H1 (cell line): ENCODE data around the gene TMEM9B. TPM values are rescaled to one million over a fixed set of nuclear protein-coding genes. Genes with fewer than 3 reads are reported as not detected.

ENCODE experiments used
- CTCF ChIA-PET: fragments of 300-600 bp; sonication (Branson Sonifier 250); formaldehyde crosslinking; loops from one replicate; lab custom pipeline; 2021; ENCODE audit not compliant: partially characterized antibody; lab: Charles Lee
- POLR2A ChIA-PET: fragments of 300-600 bp; sonication (Branson Sonifier 250); formaldehyde crosslinking; loops from one replicate; lab custom pipeline; 2021; ENCODE audit warnings: inconsistent platforms; ENCODE audit not compliant: partially characterized antibody; lab: Charles Lee
- DNase-seq, 2 experiments: peaks; one replicate each; pipeline versions ENCODE4 v3.0.0 to v3.0.0-alpha.2; 2010 to 2022; ENCODE audit warnings: low spot score in 2 of 2, low read depth in 1 of 2, mixed read lengths in 1 of 2
- FAIRE-seq: peaks from 2 replicates; lab custom pipeline; 2011; peaks lifted over from hg19 to GRCh38; lab: Jason Lieb, UNC
- H2AFZ ChIP-seq: 2 replicates; pipeline ENCODE4 v1.8.1; 2012; ENCODE audit warnings: low read length, inconsistent platforms
- H2AK5ac ChIP-seq: 2 replicates; pipeline ENCODE4 v1.6.1; 2013; ENCODE audit warnings: low read depth, low read length
- H2BK120ac ChIP-seq: replicated peaks from 2 replicates; pipeline ENCODE3; 2013; ENCODE audit warnings: low read depth, low read length, inconsistent platforms
- H2BK12ac ChIP-seq: 2 replicates; pipeline ENCODE4 v1.6.1; 2013; ENCODE audit warnings: low read depth, low read length
- H2BK15ac ChIP-seq: 2 replicates; pipeline ENCODE4 v1.6.1; 2013; ENCODE audit warnings: low read length
- H2BK20ac ChIP-seq: 2 replicates; pipeline ENCODE4 v1.6.1; 2013; ENCODE audit warnings: low read length
- H2BK5ac ChIP-seq: 2 replicates; pipeline ENCODE4 v1.6.1; 2013; ENCODE audit warnings: low read depth, low read length
- H3K14ac ChIP-seq: 2 replicates; pipeline ENCODE4 v1.6.1; 2013; ENCODE audit warnings: inconsistent platforms; ENCODE audit not compliant: insufficient read length
- H3K18ac ChIP-seq: 2 replicates; pipeline ENCODE4 v1.6.1; 2013; ENCODE audit warnings: low read length; ENCODE audit errors: extremely low read depth
- H3K23ac ChIP-seq: 2 replicates; pipeline ENCODE4 v1.6.1; 2013; ENCODE audit warnings: inconsistent platforms; ENCODE audit not compliant: insufficient read length
- H3K23me2 ChIP-seq: 2 replicates; pipeline ENCODE4 v1.6.1; 2013; ENCODE audit warnings: low read depth, low read length
- H3K27ac ChIP-seq: 2 replicates; pipeline ENCODE4 v1.6.1; 2011; ENCODE audit warnings: low read depth, low read length, inconsistent platforms
- H3K27me3 ChIP-seq, 4 experiments: replicated peaks in 1 of 4; 1 replicate in 1 of 4; 2 replicates in 3 of 4; pipeline versions ENCODE4 v1.6.1 to v1.8.1; 2011 to 2013; ENCODE audit warnings: low read length in 3 of 4, mild to moderate bottlenecking in 3 of 4, inconsistent platforms in 2 of 4, mixed read lengths in 2 of 4, moderate library complexity in 1 of 4; ENCODE audit not compliant: control insufficient read depth in 3 of 4, insufficient read depth in 3 of 4; ENCODE audit errors: extremely low read depth in 1 of 4
- H3K36me3 ChIP-seq, 4 experiments: 2 replicates each; pipeline versions ENCODE4 v1.6.1 to v1.8.1; 2011 to 2013; ENCODE audit warnings: mild to moderate bottlenecking in 4 of 4, low read length in 3 of 4, moderate library complexity in 2 of 4, control low read depth in 1 of 4, inconsistent platforms in 1 of 4; ENCODE audit not compliant: insufficient read depth in 4 of 4, control insufficient read depth in 2 of 4
- H3K4ac ChIP-seq: replicated peaks from 2 replicates; pipeline ENCODE3; 2013; ENCODE audit warnings: low read length, low read depth, mixed read lengths, inconsistent platforms; ENCODE audit not compliant: insufficient read length
- H3K4me1 ChIP-seq, 4 experiments: replicated peaks in 1 of 4; 1 replicate in 1 of 4; 2 replicates in 3 of 4; pipeline versions ENCODE4 v1.6.1 to v1.8.1; 2011 to 2013; ENCODE audit warnings: low read length in 3 of 4, inconsistent platforms in 2 of 4, mixed read lengths in 1 of 4; ENCODE audit not compliant: insufficient read depth in 4 of 4, control insufficient read depth in 3 of 4
- H3K4me2 ChIP-seq, 2 experiments: 2 replicates each; pipeline versions ENCODE4 v1.6.1 to v1.8.1; 2011 to 2013; ENCODE audit warnings: low read depth in 2 of 2, low read length in 2 of 2, control low read depth in 1 of 2, inconsistent platforms in 1 of 2, mild to moderate bottlenecking in 1 of 2; ENCODE audit not compliant: insufficient read depth in 1 of 2
- H3K4me3 ChIP-seq, 4 experiments: fragments of 200-600, 300-600 bp in 1 of 4; sonication (generic), shearing (Covaris generic), sonication (Bioruptor Twin) in 1 of 4; 2 replicates each; pipeline versions ENCODE4 v1.5.1 to v1.8.1; 2011 to 2016; ENCODE audit warnings: low read length in 4 of 4, low read depth in 3 of 4, control low read depth in 2 of 4, inconsistent platforms in 2 of 4, mild to moderate bottlenecking in 2 of 4, mixed read lengths in 1 of 4, moderate library complexity in 1 of 4; ENCODE audit not compliant: insufficient read depth in 2 of 4; ENCODE audit errors: extremely low read depth in 1 of 4
- H3K56ac ChIP-seq: replicated peaks from 2 replicates; pipeline ENCODE3; 2013; ENCODE audit warnings: low read depth, mild to moderate bottlenecking, mixed read lengths, low read length, inconsistent platforms; ENCODE audit not compliant: insufficient read length
- H3K79me1 ChIP-seq: 2 replicates; pipeline ENCODE4 v1.6.1; 2013; ENCODE audit warnings: low read depth, low read length, control low read depth
- H3K79me2 ChIP-seq, 2 experiments: 2 replicates each; pipeline versions ENCODE4 v1.6.1 to v1.8.1; 2012 to 2013; ENCODE audit warnings: low read length in 2 of 2, mild to moderate bottlenecking in 2 of 2, inconsistent platforms in 1 of 2; ENCODE audit not compliant: insufficient read depth in 2 of 2, control insufficient read depth in 1 of 2
- H3K9ac ChIP-seq, 4 experiments: replicated peaks in 1 of 4; 1 replicate in 1 of 4; 2 replicates in 3 of 4; pipeline versions ENCODE4 v1.6.1 to v1.8.1; 2011 to 2013; ENCODE audit warnings: low read depth in 3 of 4, low read length in 3 of 4, control low read depth in 2 of 4, mild to moderate bottlenecking in 2 of 4, moderate library complexity in 2 of 4, inconsistent platforms in 1 of 4; ENCODE audit errors: extremely low read depth in 1 of 4
- H3K9me3 ChIP-seq, 2 experiments: 2 replicates each; pipeline versions ENCODE4 v1.6.1 to v1.8.1; 2012 to 2013; ENCODE audit warnings: mild to moderate bottlenecking in 2 of 2, moderate library complexity in 2 of 2, control low read depth in 1 of 2, inconsistent platforms in 1 of 2, low read depth in 1 of 2, low read length in 1 of 2, mixed read lengths in 1 of 2; ENCODE audit not compliant: insufficient read depth in 2 of 2
- H4K20me1 ChIP-seq, 2 experiments: replicated peaks in 1 of 2; 2 replicates each; pipeline versions ENCODE3 to v1.8.1; 2011 to 2013; ENCODE audit warnings: inconsistent platforms in 2 of 2, low read length in 2 of 2, mild to moderate bottlenecking in 1 of 2; ENCODE audit not compliant: insufficient read depth in 2 of 2, control insufficient read depth in 1 of 2
- H4K5ac ChIP-seq: 2 replicates; pipeline ENCODE4 v1.6.1; 2013; ENCODE audit warnings: low read length, low read depth, mixed read lengths, inconsistent platforms; ENCODE audit not compliant: insufficient read length
- H4K8ac ChIP-seq: 2 replicates; pipeline ENCODE4 v1.8.0; 2013; ENCODE audit warnings: mild to moderate bottlenecking, moderate library complexity, low read length, inconsistent platforms; ENCODE audit not compliant: insufficient read depth; ENCODE audit errors: extremely low read depth
- H4K91ac ChIP-seq: replicated peaks from 2 replicates; pipeline ENCODE3; 2013; ENCODE audit warnings: low read length, mixed read lengths, inconsistent platforms; ENCODE audit not compliant: insufficient read length
- ATF2 ChIP-seq: IDR thresholded peaks from 2 replicates; pipeline ENCODE4 v1.6.1; 2012; ENCODE audit warnings: low read length, inconsistent platforms
- BRCA1 ChIP-seq: IDR thresholded peaks from 2 replicates; pipeline ENCODE4 v1.6.1; 2012; ENCODE audit warnings: low read depth, low read length, improper control_type of control experiment
- EP300 ChIP-seq, 2 experiments: IDR thresholded peaks; 1 replicate in 1 of 2; 2 replicates in 1 of 2; pipeline ENCODE4 v1.6.1; 2011 to 2012; ENCODE audit warnings: low read depth in 2 of 2, low read length in 2 of 2, mild to moderate bottlenecking in 2 of 2, borderline replicate concordance in 1 of 2, inconsistent platforms in 1 of 2, moderate library complexity in 1 of 2
- GTF2F1 ChIP-seq: IDR thresholded peaks from 2 replicates; pipeline ENCODE4 v1.6.1; 2012; ENCODE audit warnings: low read depth, low read length, improper control_type of control experiment, borderline replicate concordance
- HDAC2 ChIP-seq, 2 experiments: fragments of 300-600 bp in 1 of 2; sonication (generic) in 1 of 2; IDR thresholded peaks; 2 replicates each; pipeline ENCODE4 v1.6.1; 2011 to 2012; ENCODE audit warnings: low read depth in 2 of 2, low read length in 2 of 2, mild to moderate bottlenecking in 2 of 2, moderate library complexity in 2 of 2, borderline replicate concordance in 1 of 2, inconsistent platforms in 1 of 2
- JUN ChIP-seq: IDR thresholded peaks from 2 replicates; pipeline ENCODE4 v1.6.1; 2011; ENCODE audit warnings: low read depth, mild to moderate bottlenecking, improper control_type of control experiment, low read length
- RNF2 ChIP-seq: fragments of 200-900, 300-1000 bp; sonication (generic); IDR thresholded peaks from 2 replicates; pipeline ENCODE4 v1.7.1; 2016; ENCODE audit warnings: borderline replicate concordance, low read depth, mild to moderate bottlenecking, antibody characterized with exemption, low read length; ENCODE audit not compliant: poor library complexity, severe bottlenecking; ENCODE audit errors: missing control alignments
- SIX5 ChIP-seq: IDR thresholded peaks from 2 replicates; pipeline ENCODE4 v1.6.1; 2011; ENCODE audit warnings: mild to moderate bottlenecking, low read depth, low read length
- TAF7 ChIP-seq: optimal IDR thresholded peaks from 2 replicates; pipeline ENCODE3; 2011; ENCODE audit warnings: low read depth, mild to moderate bottlenecking, inconsistent platforms, low read length, moderate library complexity, borderline replicate concordance
- WGBS, 2 experiments: shearing (Covaris generic) in 1 of 2; methylation state at CpG; one replicate each; pipeline versions ENCODE4 v1.1.6 to v1.1.7; 2013 to 2015; ENCODE audit warnings: low lambda C conversion rate in 2 of 2, mixed read lengths in 2 of 2, inconsistent platforms in 1 of 2, low coverage in 1 of 2, missing lambda C conversion rate in 1 of 2; ENCODE audit not compliant: insufficient replicate concordance in 2 of 2, insufficient coverage in 1 of 2, insufficient read length in 1 of 2; ENCODE audit errors: extremely low coverage in 1 of 2, missing lambda C conversion rate in 1 of 2; 5-methylcytosine and 5-hydroxymethylcytosine counted together
- polyA plus RNA-seq, 7 experiments: library from polyadenylated mRNA; depleted of rRNA in 3 of 7; stranded (reverse) in 5 of 7; unstranded in 2 of 7; fragments of >200 nt in 5 of 7; fragments of 200-250 nt in 2 of 7; gene quantifications; 1 replicate in 5 of 7; 2 replicates in 1 of 7; 4 replicates in 1 of 7; pipeline versions ENCODE4 v1.2.1 to v1.2.3, GENCODE V29; 2011 to 2013; ENCODE audit warnings: missing spikeins in 2 of 7, mixed read lengths in 2 of 7
- total RNA-seq: library from RNA; stranded (reverse); fragmentation: NEBNext Ultra II Directional; extraction: Animal tissue kit (Norgen Biotek cat#: 25700); gene quantifications from 2 replicates; pipeline ENCODE4 v1.2.1, GENCODE V29; 2021
- TF ChIP-seq, protein P1 (sequence below): IDR thresholded peaks from 2 replicates; pipeline ENCODE4 v1.6.1; 2011; ENCODE audit warnings: low read depth, mild to moderate bottlenecking, low read length; ENCODE audit not compliant: insufficient read depth

The TMEM9B gene
- total and polyA plus RNA-seq, 2 of the 8 experiments (the other 6 are each of a cell fraction or from before 2014, with no cell fraction given) = 8.3 to 9.4 TPM

DNA sequence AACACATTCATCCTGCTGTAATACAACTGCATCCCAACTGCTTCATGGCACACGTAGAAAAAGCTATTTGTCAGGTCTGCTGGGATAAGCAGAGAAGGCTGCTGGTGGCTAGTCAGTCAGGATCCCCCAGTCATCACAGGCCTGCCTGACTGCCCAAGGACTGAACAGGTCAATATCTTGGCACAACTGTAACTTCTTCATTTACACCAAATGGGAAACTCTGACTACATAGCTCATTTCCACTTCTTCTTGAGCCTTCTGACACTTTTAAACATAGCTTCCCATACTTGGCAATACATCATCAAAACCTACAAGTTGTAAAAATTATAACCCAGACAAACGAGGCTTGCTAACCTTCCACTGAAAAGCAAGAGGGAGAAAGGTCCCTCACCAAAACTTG is 2.8 kb downstream of the TMEM9B start:
- Histone ChIP-seq H3K56ac (no peak overlapping the region), H4K5ac (no peak overlapping the region), H3K4me2 (no peak overlapping the region), H4K20me1 (no peaks in the 10 kb centered on the region), H3K4ac (no peak overlapping the region), H2BK15ac (no peak overlapping the region), H3K27ac (no peak overlapping the region), H3K79me2 (peaks cover 0 to 3% of the 10 kb centered on the region in 2 experiments; a peak in 1 of 4 replicates), H2BK20ac (no peak overlapping the region), H2AK5ac (no peak overlapping the region), H3K23ac (no peak overlapping the region), H4K8ac (no peak overlapping the region), H3K14ac (no peak overlapping the region), H3K79me1 (peaks cover 3% of the 10 kb centered on the region; the same call in 1 of the 2 replicates), H3K18ac (no peak overlapping the region), H3K9ac (no peak overlapping the region), H2BK120ac (no peak overlapping the region), H3K4me1 (peaks cover 0 to 4% (median 2%) of the 10 kb centered on the region in 4 experiments; a peak in 3 of 7 replicates), H4K91ac (no peak overlapping the region), H3K4me3 (no peak overlapping the region), H2BK12ac (no peak overlapping the region), H3K27me3 (no peaks in the 10 kb centered on the region), H3K36me3 (no peaks in the 10 kb centered on the region), H2BK5ac (no peak overlapping the region), H3K9me3 (no peaks in the 10 kb centered on the region), H3K23me2 (peaks cover 12% of the 10 kb centered on the region), H2AFZ (no peak overlapping the region)
- ChIA-PET POLR2A (interaction anchor here (0.7 to 1.0 kb wide), 2 partner anchors 42 to 278 kb away, joined by 3 to 4 read pairs; partner anchors contain the start of gene NRIP3), CTCF (interaction anchor here (0.7 to 3.7 kb wide), 7 partner anchors 25 to 238 kb away, joined by 3 to 66 read pairs (median 5); partner anchors contain the start of gene AKIP1)
- WGBS, 2 experiments = 76% methylated on average over 2 of the region's 2 CpGs; no CpG with 5 or more reads in 1 of the 2 experiments
- DNase-seq = no peak
- no peak for FAIRE-seq
- TF ChIP-seq TAF7 (no peak), BRCA1 (no peak), RNF2 (no peak), JUN (no peak), EP300 (IDR thresholded peaks at IDR 0.05; ENCODE audit: borderline replicate concordance in 1 of 2, low read depth in 2 of 2, low read length in 2 of 2) (no peak), ATF2 (no peak), SIX5 (no peak), GTF2F1 (no peak), HDAC2 (IDR thresholded peaks at IDR 0.05; ENCODE audit: borderline replicate concordance in 1 of 2, low read depth in 2 of 2, low read length in 2 of 2) (no peak)
- TF ChIP-seq, protein P1, sequence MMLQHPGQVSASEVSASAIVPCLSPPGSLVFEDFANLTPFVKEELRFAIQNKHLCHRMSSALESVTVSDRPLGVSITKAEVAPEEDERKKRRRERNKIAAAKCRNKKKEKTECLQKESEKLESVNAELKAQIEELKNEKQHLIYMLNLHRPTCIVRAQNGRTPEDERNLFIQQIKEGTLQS = no peak
